ENCODE measurements around the gene TRIM47. TPM values are rescaled to one million over a fixed set of nuclear protein-coding genes. Genes with fewer than 3 reads are reported as not detected.

Gene TRIM47
- total and polyA plus RNA-seq, 2 experiments from 2014 or later, result 13.0 to 36.9 TPM

GRCh38 chr17:75908201-75908600 lies 29.8 kb upstream of the TRIM47 start:
- no peak for TF ChIP-seq EZH2phosphoT487 (IDR thresholded peaks at IDR 0.05; ENCODE audit: low read depth, severe bottlenecking, unreplicated experiment)
- no peak for TF ChIP-seq EZH2 (IDR thresholded peaks at IDR 0.05; ENCODE audit: borderline replicate concordance)
- TF ChIP-seq CTCF (IDR thresholded peaks at IDR 0.05; ENCODE audit: poor library complexity), result no peak
- Histone ChIP-seq H3K9me2 (replicated peaks; ENCODE audit: insufficient read depth) (no peaks in the 10 kb centered on the region), H3K27ac (peak overlapping the region; percentile 39), H4K20me1 (ENCODE audit: insufficient read depth, poor library complexity, severe bottlenecking) (no peaks in the 10 kb centered on the region), H3K4me3 (no peak overlapping the region), H3K27me3 (no peaks in the 10 kb centered on the region), H3K4me1 (ENCODE audit: insufficient read depth) (peaks cover 15% of the 10 kb centered on the region), H3K9me3 (ENCODE audit: low read depth) (no peaks in the 10 kb centered on the region), H3K79me2 (peaks cover 13% of the 10 kb centered on the region), H3K36me3 (replicated peaks; ENCODE audit: insufficient read depth, low read depth) (no peaks in the 10 kb centered on the region), H3K4me2 (no peak overlapping the region), H2AFZ (no peak overlapping the region)
- no peak for DNase-seq (ENCODE audit: low spot score)
- WGBS (ENCODE audit: low lambda C conversion rate, missing lambda C conversion rate), result 61% methylated on average over 6 of the region's 6 CpGs

- Histone ChIP-seq H2AFZ (no peak overlapping the region), H3K27ac (peak overlapping the region; percentile 36)
- DNase-seq (ENCODE audit: low spot score), result no peak
Measured at GRCh38 chr17:75906143-75906884, 27.9 kb upstream of the TRIM47 start.

GRCh38 chr17:75904749-75905521 lies 26.6 kb upstream of the TRIM47 start, which contains the start of gene MRPL38:
Gene MRPL38 (minus strand): TSS chr17:75904884. CDS start chr17:75904875, 9 bp downstream.
- Histone ChIP-seq H2AFZ (peak within 1 kb of the TSS; percentile 84), H3K36me3 (replicated peaks; ENCODE audit: insufficient read depth, low read depth) (no peaks in the 10 kb centered on the region), H3K9me3 (ENCODE audit: low read depth) (no peaks in the 10 kb centered on the region), H3K4me3 (peak within 1 kb of the TSS; percentile 70), H3K27me3 (no peaks in the 10 kb centered on the region), H3K79me2 (peaks cover 20% of the 10 kb centered on the region), H3K4me2 (peak within 1 kb of the TSS; percentile 97), H3K27ac (peak within 1 kb of the TSS; percentile 91), H4K20me1 (ENCODE audit: insufficient read depth, poor library complexity, severe bottlenecking) (no peaks in the 10 kb centered on the region), H3K9me2 (replicated peaks; ENCODE audit: insufficient read depth) (no peaks in the 10 kb centered on the region), H3K4me1 (ENCODE audit: insufficient read depth) (peaks cover 6% of the 10 kb centered on the region)
- WGBS (ENCODE audit: low lambda C conversion rate, missing lambda C conversion rate), result 8% methylated on average over 47 of the region's 69 CpGs
- peak; percentile 98 for DNase-seq (ENCODE audit: low spot score)
- TF ChIP-seq CTCF (IDR thresholded peaks at IDR 0.05; ENCODE audit: poor library complexity), result peak; percentile 100
- TF ChIP-seq EZH2 (IDR thresholded peaks at IDR 0.05; ENCODE audit: borderline replicate concordance), result no peak
- TF ChIP-seq EZH2phosphoT487 (IDR thresholded peaks at IDR 0.05; ENCODE audit: low read depth, severe bottlenecking, unreplicated experiment), result no peak

More at GRCh38 chr17:75906143-75906884, 27.9 kb upstream of the TRIM47 start:
- Histone ChIP-seq H3K9me3 (ENCODE audit: low read depth) (no peaks in the 10 kb centered on the region), H3K4me1 (ENCODE audit: insufficient read depth) (peaks cover 15% of the 10 kb centered on the region), H3K4me3 (no peak overlapping the region), H3K9me2 (replicated peaks; ENCODE audit: insufficient read depth) (no peaks in the 10 kb centered on the region), H3K27me3 (no peaks in the 10 kb centered on the region), H3K79me2 (peaks cover 20% of the 10 kb centered on the region), H4K20me1 (ENCODE audit: insufficient read depth, poor library complexity, severe bottlenecking) (no peaks in the 10 kb centered on the region), H3K36me3 (replicated peaks; ENCODE audit: insufficient read depth, low read depth) (no peaks in the 10 kb centered on the region), H3K4me2 (no peak overlapping the region)
- no peak for TF ChIP-seq EZH2phosphoT487 (IDR thresholded peaks at IDR 0.05; ENCODE audit: low read depth, severe bottlenecking, unreplicated experiment)
- no peak for TF ChIP-seq CTCF (IDR thresholded peaks at IDR 0.05; ENCODE audit: poor library complexity)
- TF ChIP-seq EZH2 (IDR thresholded peaks at IDR 0.05; ENCODE audit: borderline replicate concordance), result no peak
- WGBS (ENCODE audit: low lambda C conversion rate, missing lambda C conversion rate), result 95% methylated on average over 10 of the region's 10 CpGs

Measured in hepatocyte (in vitro differentiated cells).